Measurements from ENCODE around the gene PTPRD.

DNA sequence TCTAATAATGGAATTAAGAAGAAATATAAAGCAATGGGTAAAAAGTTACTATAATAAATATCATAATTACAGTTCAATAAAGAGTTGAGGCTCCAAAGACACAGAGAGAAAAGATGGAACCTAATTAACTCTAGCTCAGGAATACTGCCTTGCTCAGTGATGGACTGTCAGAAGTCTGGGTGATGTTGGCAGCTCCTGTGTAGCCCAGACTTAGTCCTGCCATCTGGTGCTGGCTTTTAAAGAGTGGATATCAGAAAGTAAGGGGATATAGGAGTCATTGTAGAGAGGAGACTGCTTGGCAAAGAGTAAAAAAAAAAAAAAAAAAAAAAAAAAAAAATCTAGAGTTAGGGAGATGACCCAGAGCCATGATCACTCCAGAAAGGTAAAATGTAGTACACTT lies 2261.4 kb downstream of the PTPRD start:
- no peak for TF ChIP-seq RAD21 (IDR thresholded peaks at IDR 0.05; ENCODE audit: low read depth)
- TF ChIP-seq YY1 (IDR thresholded peaks at IDR 0.05; ENCODE audit: extremely low read depth, insufficient replicate concordance, low read depth, low read length), result no peak
- TF ChIP-seq POLR2A (IDR thresholded peaks at IDR 0.05; ENCODE audit: borderline replicate concordance, extremely low read depth, insufficient read depth, insufficient read length), result no peak
- no peak for TF ChIP-seq EZH2 (IDR thresholded peaks at IDR 0.05)
- no peak for TF ChIP-seq JUND (IDR thresholded peaks at IDR 0.05)
- no peak for TF ChIP-seq MAX (IDR thresholded peaks at IDR 0.05)
- no peak for TF ChIP-seq CTCF (IDR thresholded peaks at IDR 0.05 in 2 of 3, conservative IDR thresholded peaks at IDR 0.05 in 1 of 3; ENCODE audit: borderline replicate concordance in 1 of 3, insufficient read depth in 1 of 3, low read depth in 2 of 3, low read length in 2 of 3)
- no peak for TF ChIP-seq EZH2phosphoT487 (IDR thresholded peaks at IDR 0.05; ENCODE audit: borderline replicate concordance)
- TF ChIP-seq POLR2AphosphoS5 (IDR thresholded peaks at IDR 0.05; ENCODE audit: low read depth, low read length), result no peak
- TF ChIP-seq SP1 (IDR thresholded peaks at IDR 0.05; ENCODE audit: low read depth), result no peak
- no peak for TF ChIP-seq ZFX (IDR thresholded peaks at IDR 0.05)
- no peak for TF ChIP-seq ZBTB33 (IDR thresholded peaks at IDR 0.05; ENCODE audit: extremely low read depth, insufficient replicate concordance, low read length)
- no peak for TF ChIP-seq ATF3 (IDR thresholded peaks at IDR 0.05)
